ENCODE measurements around the gene DHRS3.

GRCh38 chr1:12527564-12527963 is 90.4 kb downstream of the DHRS3 start:
- TF ChIP-seq CTCF (CRISPR knock-in tag; IDR thresholded peaks at IDR 0.05) (no peak), TAF15 (IDR thresholded peaks at IDR 0.05; ENCODE audit: low read depth, low read length, poor library complexity, severe bottlenecking) (no peak), EP300 (IDR thresholded peaks at IDR 0.05; ENCODE audit: low read depth in 2 of 2, low read length in 2 of 2) (no peak), EP300 (CRISPR knock-in tag; IDR thresholded peaks at IDR 0.05; ENCODE audit: borderline replicate concordance) (no peak), EEA1 (CRISPR knock-in tag; IDR thresholded peaks at IDR 0.05; ENCODE audit: borderline replicate concordance) (no peak), KDM4B (CRISPR knock-in tag; IDR thresholded peaks at IDR 0.05) (no peak), AGO2 (optimal IDR thresholded peaks at IDR 0.05; ENCODE audit: low read depth, low read length) (peak; percentile 86), ZBTB3 (CRISPR knock-in tag; IDR thresholded peaks at IDR 0.05; ENCODE audit: borderline replicate concordance, low read depth) (no peak)
